Memory B cell (primary cell): ENCODE data around the gene RNF39.
A peak's percentile ranks its signal among the peaks of the same experiment; 100 is the strongest.
"Not testable (repeated sequence)": the region's sequence is repeated elsewhere in the genome, so short reads cannot be mapped to it uniquely, and the experiment has no call there.

Experiments used
- ATAC-seq: fragments of 150-1000 bp; cut with Tn5 transposase; 2 replicates; pipeline ENCODE4 v1.10.0; 2021; ENCODE audit warnings: low read depth, mild to moderate bottlenecking, moderate library complexity
- DNase-seq, 2 donors: peaks; one replicate each; pipeline ENCODE4 v3.0.0; 2022; ENCODE audit warnings: low spot score in 2 of 2
- H3K27ac Mint-ChIP-seq: one replicate; pipeline ENCODE4 v1.8.0; 2022; ENCODE audit warnings: mild to moderate bottlenecking, moderate library complexity, mixed read lengths
- H3K27me3 Mint-ChIP-seq: one replicate; pipeline ENCODE4 v1.8.0; 2022; ENCODE audit warnings: mixed read lengths
- H3K36me3 Mint-ChIP-seq: one replicate; pipeline ENCODE4 v1.8.0; 2022; ENCODE audit warnings: mild to moderate bottlenecking, mixed read lengths
- H3K4me1 Mint-ChIP-seq: one replicate; pipeline ENCODE4 v1.8.0; 2022; ENCODE audit warnings: mixed read lengths
- H3K4me3 Mint-ChIP-seq: one replicate; pipeline ENCODE4 v1.8.0; 2022; ENCODE audit warnings: mild to moderate bottlenecking, moderate library complexity, mixed read lengths
- H3K9me3 Mint-ChIP-seq: one replicate; pipeline ENCODE4 v1.8.0; 2022; ENCODE audit warnings: mixed read lengths

RNF39 gene

DNA sequence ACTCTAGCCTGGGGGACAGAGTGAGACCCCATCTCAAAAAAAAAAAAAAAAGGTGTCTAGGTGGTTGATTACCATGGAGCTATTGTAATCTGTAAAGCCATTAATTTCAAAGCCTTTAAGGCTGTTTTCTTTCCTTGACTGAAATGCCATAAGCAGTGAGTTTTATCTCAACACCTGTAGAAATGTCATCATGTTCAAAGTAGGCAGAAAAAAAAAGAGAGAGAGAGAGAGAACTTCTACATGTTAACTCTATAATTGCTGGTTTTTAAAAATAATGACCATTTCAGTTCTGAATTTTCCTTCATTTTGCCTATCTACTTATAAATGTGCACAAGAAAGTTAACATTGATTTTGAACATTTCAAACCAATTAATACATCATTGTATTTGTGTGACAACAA, 44.2 kb downstream of the RNF39 start:
- ATAC-seq (no peak), DNase-seq (no peak)
- H3K4me1 Mint-ChIP-seq: no peaks in the 10 kb centered on the region
- H3K36me3 Mint-ChIP-seq: peaks cover 13% of the 10 kb centered on the region
- no peak overlapping the region for H3K4me3 Mint-ChIP-seq
- H3K27me3 Mint-ChIP-seq: no peaks in the 10 kb centered on the region
- H3K9me3 Mint-ChIP-seq: no peaks in the 10 kb centered on the region
- no peak overlapping the region for H3K27ac Mint-ChIP-seq

DNA sequence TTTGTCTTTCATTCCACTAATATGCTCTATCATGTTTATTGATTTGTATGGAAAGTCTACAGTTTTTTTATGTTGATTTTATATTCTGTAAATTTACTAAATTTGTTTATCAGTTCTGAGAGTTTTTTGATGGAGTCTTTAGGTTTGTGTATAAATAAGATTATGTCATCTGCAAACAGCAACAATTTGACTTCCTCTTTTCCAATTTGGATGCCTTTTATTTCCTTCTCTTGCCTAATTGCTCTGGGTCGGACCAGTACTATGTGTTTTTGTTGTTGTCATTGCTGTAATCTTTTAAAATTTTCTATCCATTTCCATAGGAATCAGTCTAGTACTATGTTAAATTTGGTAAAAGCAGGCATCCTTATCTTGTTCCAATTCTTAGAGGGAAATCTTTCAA, 46.0 kb downstream of the RNF39 start:
- H3K27ac Mint-ChIP-seq: no peak overlapping the region
- H3K27me3 Mint-ChIP-seq: no peaks in the 10 kb centered on the region
- H3K4me1 Mint-ChIP-seq: no peaks in the 10 kb centered on the region
- no peak overlapping the region for H3K4me3 Mint-ChIP-seq
- peaks cover 7% of the 10 kb centered on the region for H3K36me3 Mint-ChIP-seq
- DNase-seq (no peak), ATAC-seq (no peak)
- H3K9me3 Mint-ChIP-seq: no peaks in the 10 kb centered on the region

DNA sequence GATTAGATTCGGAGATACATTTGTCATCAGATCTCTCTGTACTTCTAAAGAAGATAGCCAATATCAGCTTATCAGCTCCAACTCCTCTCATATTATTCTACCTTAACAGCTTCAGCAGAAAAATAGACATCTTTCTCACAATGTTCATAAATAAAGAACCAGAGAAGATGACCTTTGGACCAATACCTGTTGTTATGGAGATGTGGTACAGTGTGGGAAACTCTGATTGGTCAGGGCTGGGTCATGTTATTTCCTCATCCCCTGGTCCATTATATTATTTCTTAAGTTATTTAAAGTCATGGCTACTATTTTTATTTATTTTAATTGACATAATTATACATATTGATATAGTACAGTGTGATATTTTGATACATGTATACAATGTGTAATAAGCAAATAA, 50.4 kb downstream of the RNF39 start:
- Mint-ChIP-seq H3K4me3 (no peak overlapping the region), H3K9me3 (no peaks in the 10 kb centered on the region), H3K27ac (no peak overlapping the region), H3K27me3 (no peaks in the 10 kb centered on the region), H3K4me1 (peaks cover 8% of the 10 kb centered on the region), H3K36me3 (peaks cover 6% of the 10 kb centered on the region)
- no peak for DNase-seq
- ATAC-seq: no peak

DNA sequence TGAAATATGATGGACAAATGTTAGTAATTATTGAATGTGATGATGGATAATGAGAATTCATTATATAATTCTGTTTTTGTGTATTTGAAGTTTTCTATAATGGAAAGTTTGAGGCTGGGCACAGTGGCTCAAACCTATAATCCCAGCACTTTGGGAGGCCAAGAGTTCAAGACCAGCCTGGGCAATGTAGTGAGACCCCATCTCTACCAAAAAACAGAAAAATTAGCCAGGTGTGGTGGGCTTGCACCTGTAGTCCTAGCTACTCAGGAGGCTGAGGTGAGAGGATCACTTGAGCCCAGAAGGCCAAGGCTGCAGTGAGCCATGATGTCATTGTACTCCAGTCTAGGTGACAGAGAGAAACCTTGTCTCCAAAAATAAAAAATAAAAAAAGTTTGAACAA, 52.9 kb downstream of the RNF39 start:
- not testable (repeated sequence) for H3K27ac Mint-ChIP-seq, H3K4me3 Mint-ChIP-seq, ATAC-seq, H3K4me1 Mint-ChIP-seq, DNase-seq, H3K27me3 Mint-ChIP-seq, H3K36me3 Mint-ChIP-seq, H3K9me3 Mint-ChIP-seq

DNA sequence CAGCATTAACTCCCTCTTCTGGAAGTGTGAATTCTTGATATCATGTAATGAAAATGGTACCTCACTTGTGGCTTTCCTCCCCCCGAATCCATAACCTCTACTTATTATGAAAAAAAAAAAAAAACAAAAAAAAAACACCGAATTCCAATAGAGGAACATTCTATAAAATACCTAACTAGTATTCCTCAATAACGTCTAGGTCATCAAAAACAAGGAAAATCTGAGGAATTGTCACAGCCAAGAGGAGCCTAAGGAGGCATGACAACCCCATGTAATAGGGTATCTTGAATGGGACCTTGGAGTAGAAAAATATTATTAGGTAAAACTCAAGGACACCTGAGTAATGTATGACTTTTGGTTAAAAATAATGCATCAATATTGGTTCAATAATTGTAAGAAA, 53.4 kb downstream of the RNF39 start:
- Mint-ChIP-seq H3K27me3 (no peaks in the 10 kb centered on the region), H3K27ac (no peak overlapping the region), H3K36me3 (peaks cover 10% of the 10 kb centered on the region), H3K4me1 (peaks cover 8% of the 10 kb centered on the region), H3K4me3 (no peak overlapping the region), H3K9me3 (no peaks in the 10 kb centered on the region)
- no peak for ATAC-seq
- DNase-seq: no peak

DNA sequence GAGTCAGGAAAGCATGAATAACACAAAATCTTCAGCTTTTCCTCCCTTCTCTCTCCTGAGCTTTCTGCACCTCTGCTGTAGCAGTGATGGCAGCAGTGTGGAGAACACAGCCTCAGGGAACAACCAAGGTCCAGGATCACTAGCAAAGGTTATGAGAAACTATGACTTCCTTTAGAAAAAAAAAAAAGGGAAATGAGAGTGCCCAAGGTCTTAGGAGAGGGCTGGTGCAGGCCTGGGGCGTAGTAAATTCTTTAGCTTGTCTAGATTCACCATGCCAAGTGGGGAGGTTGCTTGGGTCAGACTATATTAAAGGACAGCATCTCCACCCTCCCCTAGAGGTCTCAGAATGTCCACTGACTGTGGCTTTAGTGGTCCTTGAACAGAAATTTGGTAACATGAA, 54.9 kb downstream of the RNF39 start:
- H3K27me3 Mint-ChIP-seq: no peaks in the 10 kb centered on the region
- H3K27ac Mint-ChIP-seq: no peak overlapping the region
- no peak overlapping the region for H3K4me3 Mint-ChIP-seq
- H3K9me3 Mint-ChIP-seq: no peaks in the 10 kb centered on the region
- H3K36me3 Mint-ChIP-seq: peaks cover 10% of the 10 kb centered on the region
- ATAC-seq (peak; percentile 57), DNase-seq (peak in 1 of 2 donors; percentile 9)
- H3K4me1 Mint-ChIP-seq: peaks cover 8% of the 10 kb centered on the region
